Neuron (in vitro differentiated cells): ENCODE results near the gene TTYH1.
"Not testable (repeated sequence)": the region's sequence is repeated elsewhere in the genome, so short reads cannot be mapped to it uniquely, and the experiment has no call there.

Experiments
- H2AFZ ChIP-seq: one replicate; pipeline ENCODE4 v1.6.1; 2013; ENCODE audit warnings: low read depth, mild to moderate bottlenecking, inconsistent platforms, low read length, moderate library complexity
- H3K27me3 ChIP-seq: one replicate; pipeline ENCODE4 v1.6.1; 2013; ENCODE audit warnings: low read length; ENCODE audit not compliant: insufficient read depth
- H3K36me3 ChIP-seq: one replicate; pipeline ENCODE4 v1.6.1; 2013; ENCODE audit warnings: low read length; ENCODE audit not compliant: insufficient read depth
- H3K4me1 ChIP-seq: one replicate; pipeline ENCODE4 v1.6.1; 2013; ENCODE audit warnings: low read length; ENCODE audit not compliant: insufficient read depth
- H3K4me3 ChIP-seq: 2 replicates; pipeline ENCODE4 v1.5.1; 2013; ENCODE audit warnings: mild to moderate bottlenecking, low read length, moderate library complexity
- H3K9me3 ChIP-seq: one replicate; pipeline ENCODE4 v1.6.1; 2013; ENCODE audit warnings: low read length

Gene TTYH1

DNA sequence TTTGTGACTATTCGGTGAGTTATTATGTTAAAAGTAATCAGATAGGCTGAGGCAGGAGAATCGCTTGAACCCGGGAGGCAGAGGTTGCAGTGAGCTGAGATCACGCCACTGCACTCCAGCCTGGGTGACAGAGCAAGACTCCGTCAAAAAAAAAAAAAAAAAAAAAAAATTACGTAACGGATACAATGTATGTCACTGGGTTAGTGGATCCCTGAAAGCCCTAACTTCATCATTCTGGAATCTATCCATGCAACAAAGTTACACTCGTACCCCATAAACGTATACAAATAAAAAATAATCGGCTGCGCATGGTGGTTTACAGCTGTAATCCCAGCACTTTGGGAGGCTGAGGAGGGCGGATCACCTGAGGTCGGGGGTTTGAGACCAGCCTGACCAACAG lies 33.2 kb upstream of the TTYH1 start:
- H2AFZ ChIP-seq, H3K4me3 ChIP-seq, H3K27me3 ChIP-seq, H3K9me3 ChIP-seq, H3K36me3 ChIP-seq, H3K4me1 ChIP-seq: not testable (repeated sequence)

DNA sequence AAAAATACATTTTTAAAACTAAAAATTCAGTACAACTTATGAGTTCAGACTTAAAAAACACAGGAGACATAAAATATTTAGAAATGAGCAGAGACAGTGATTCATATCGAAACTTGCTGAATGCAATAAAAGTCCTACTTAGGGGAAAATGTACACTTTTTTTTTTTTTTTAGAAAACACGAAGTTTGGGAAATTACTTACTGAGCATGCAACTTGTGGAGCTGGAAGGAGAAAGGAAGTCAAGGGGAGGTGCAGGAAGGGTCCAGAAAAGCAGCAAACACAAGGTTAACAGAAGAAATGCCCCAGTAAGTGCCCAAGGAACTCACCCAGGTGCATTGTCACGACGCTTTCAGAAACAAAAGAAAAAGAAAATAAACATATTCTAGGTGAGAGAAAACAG lies 31.9 kb upstream of the TTYH1 start:
- Histone ChIP-seq H3K27me3 (peaks cover 7% of the 10 kb centered on the region), H2AFZ (no peak overlapping the region), H3K4me1 (peaks cover 2% of the 10 kb centered on the region), H3K9me3 (peaks cover 3% of the 10 kb centered on the region), H3K36me3 (no peaks in the 10 kb centered on the region), H3K4me3 (no peak overlapping the region)

DNA sequence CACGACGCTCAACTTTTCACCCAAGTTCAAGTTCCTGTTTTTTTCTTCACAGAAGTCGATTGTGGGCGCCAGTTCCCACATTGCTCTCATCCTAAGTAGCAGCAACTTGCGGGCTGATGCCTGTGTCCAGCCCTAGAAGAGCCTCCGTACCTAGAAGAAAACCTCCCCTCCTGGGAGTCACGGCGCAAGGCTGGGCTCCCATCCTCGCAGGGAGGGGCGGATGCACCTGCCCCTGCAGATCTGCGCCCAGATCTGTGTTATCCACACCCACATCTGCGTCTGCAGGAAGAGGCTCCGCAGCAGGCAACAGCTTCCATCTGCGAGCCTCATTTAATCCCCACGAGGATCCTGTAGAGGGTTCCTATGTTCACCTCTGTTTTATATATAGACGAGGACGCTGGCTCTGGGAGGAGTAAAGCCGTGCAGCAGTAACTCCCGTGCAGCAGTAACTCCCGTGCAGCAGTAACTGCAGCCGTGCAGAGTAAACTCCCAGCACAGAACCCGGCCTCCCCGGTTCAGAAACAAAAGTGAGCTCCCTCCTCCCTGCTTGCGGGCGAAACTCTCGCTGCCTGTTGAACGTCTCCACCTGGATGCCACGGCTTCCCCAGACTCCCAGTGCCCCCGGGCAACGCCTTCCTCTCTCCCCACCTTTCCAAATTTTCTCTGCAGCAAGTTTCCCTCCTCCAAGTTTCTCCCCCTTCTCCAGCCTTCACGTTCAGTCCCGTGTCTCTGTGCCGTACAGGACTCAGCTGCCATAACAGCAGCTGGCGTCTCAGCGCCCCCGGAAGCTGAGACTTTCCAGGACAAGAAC lies 27.1 kb upstream of the TTYH1 start:
- Histone ChIP-seq H2AFZ (no peak overlapping the region), H3K4me1 (peaks cover 4% of the 10 kb centered on the region), H3K9me3 (peaks cover under 1% of the 10 kb centered on the region), H3K36me3 (no peaks in the 10 kb centered on the region), H3K4me3 (no peak overlapping the region), H3K27me3 (peaks cover 16% of the 10 kb centered on the region)

DNA sequence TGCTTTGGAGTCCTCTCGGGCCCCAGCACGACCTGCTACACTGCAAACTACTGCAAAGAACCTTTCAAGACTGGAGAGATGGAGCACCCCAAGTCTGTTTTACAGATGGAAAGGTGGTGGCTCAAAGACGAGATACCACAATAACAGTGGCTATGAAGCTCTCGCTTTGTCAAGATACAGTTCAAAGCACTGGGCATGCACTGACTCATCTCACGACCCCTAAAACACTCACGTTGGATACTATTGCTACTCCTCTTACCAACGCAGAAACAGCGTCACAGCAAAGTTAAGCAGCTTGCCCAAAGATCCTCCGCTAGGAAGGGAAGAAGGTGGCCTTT lies 26.5 kb upstream of the TTYH1 start:
- Histone ChIP-seq H3K4me3 (no peak overlapping the region), H3K9me3 (peaks cover 3% of the 10 kb centered on the region), H3K4me1 (peaks cover 4% of the 10 kb centered on the region), H2AFZ (no peak overlapping the region), H3K36me3 (no peaks in the 10 kb centered on the region), H3K27me3 (peaks cover 16% of the 10 kb centered on the region)

DNA sequence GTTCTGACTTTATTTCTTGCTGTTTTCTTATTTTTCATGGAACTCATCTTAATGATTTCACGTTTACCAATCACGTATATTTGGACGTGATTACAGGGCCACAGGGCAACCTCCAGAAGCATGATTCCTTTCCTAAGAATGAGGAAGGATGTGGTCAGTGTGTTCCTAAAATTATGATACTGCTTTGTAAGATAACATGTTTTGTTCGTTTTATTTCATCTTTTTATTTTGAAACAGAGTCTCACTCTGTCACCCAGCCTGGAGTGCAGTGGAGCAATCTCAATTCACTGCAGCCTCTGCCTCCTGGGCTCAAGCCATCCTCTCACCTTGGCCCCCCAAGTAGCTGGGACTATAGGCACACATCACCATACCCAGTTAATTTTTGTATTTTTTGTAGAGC lies 25.7 kb upstream of the TTYH1 start:
- H3K9me3 ChIP-seq: peaks cover 3% of the 10 kb centered on the region

DNA sequence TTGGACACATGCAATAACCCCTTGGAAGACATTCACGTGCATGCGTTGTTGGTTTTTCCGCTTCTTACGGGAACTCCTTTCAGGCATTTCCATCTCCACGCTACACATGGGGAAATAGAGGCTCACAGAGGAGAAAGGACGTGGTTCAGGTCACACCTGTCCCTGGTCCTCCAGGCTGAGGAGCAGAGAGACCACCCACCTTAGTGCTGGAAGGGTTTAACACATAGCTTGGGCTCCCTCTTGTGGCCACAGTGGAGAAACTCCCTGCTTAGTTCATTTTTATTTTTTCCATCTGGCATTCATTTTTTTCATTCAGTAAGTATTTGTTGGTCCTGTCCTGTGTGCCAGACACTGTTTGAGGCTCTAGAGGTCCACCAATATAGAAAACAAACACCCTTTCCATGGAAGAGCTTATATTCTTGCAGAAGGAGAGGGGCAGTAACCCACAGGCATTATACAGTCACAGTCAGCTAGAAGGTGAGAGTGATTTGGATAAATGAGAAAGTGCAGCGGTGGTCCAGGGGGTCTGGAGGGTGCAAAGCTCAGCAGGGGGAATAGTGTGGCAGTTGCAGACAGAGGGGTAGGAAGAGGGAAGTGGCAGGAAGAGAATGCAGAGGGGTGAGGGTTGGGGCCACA lies 24.2 kb upstream of the TTYH1 start:
- Histone ChIP-seq H3K4me3 (no peak overlapping the region), H3K9me3 (peaks cover 3% of the 10 kb centered on the region), H3K4me1 (peaks cover 4% of the 10 kb centered on the region), H3K27me3 (peaks cover 16% of the 10 kb centered on the region), H3K36me3 (no peaks in the 10 kb centered on the region), H2AFZ (no peak overlapping the region)

More for the DNA sequence above, 25.7 kb upstream of the TTYH1 start:
- Histone ChIP-seq H3K4me1 (peaks cover 4% of the 10 kb centered on the region), H3K4me3 (no peak overlapping the region), H3K27me3 (peaks cover 16% of the 10 kb centered on the region), H3K36me3 (no peaks in the 10 kb centered on the region), H2AFZ (no peak overlapping the region)

DNA sequence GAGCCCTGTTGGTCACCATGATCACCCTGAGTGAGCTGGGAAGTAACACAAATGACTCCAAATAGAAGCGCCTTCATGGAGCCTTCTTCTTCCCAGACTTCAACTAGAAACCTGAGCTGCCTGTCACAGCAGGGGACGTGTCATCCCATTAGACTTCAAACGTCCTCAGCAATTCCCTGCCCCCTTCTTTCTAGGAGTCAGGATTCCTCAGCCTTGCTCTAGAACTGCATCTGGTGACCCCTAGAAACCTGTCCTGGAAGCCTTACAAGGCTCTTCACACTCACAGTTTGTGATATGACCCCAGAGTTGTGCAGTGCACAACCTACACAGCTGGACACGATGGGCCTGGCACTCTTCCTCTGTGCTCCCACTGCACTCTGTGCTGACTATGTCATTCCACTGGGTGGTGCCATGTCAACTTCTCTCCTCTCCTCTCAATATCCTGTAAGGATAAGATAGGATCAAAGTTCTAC lies 23.6 kb upstream of the TTYH1 start:
- peaks cover 4% of the 10 kb centered on the region for H3K4me1 ChIP-seq
- H3K4me3 ChIP-seq: no peak overlapping the region
- no peaks in the 10 kb centered on the region for H3K36me3 ChIP-seq
- H3K9me3 ChIP-seq: peaks cover 3% of the 10 kb centered on the region
- no peak overlapping the region for H2AFZ ChIP-seq
- H3K27me3 ChIP-seq: peaks cover 16% of the 10 kb centered on the region

DNA sequence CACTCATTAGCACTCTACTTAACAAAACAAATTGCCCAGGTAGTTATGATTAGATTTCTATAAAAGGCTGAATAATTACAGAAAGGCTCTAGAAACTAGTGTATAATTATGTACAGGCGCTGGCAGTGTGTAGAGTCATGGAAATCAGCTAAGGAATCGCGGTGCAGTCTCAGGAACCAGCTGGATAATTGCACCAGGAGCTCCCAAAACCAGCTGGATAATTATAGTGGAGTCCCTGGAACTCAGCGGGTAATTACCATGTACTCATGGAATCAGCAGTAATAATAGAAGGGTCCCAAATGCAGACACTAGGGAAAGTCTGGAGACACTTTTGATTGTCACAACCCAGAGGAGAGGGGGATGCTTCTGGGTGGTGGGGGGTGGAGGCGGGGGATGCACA lies 23.2 kb upstream of the TTYH1 start:
- H2AFZ ChIP-seq: no peak overlapping the region
- peaks cover 3% of the 10 kb centered on the region for H3K9me3 ChIP-seq

DNA sequence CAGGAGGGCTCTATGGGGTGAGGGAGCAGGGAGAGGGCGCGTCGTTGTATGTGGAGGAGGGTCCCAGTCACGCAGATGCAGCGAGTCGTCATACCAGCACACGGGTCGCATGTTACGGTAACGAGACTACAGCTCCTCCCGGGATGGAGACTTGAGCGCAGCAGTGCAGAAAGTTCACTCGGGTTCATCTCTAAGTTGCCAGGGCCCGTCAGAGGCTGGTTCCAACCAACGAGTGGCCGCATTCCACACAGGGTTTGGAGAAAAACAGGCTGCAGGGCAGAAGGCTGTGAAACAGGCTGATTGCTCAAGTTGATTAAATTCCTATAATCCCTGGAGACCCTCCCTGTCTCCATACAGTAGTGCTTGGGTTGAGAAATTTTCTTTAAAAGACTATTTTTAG lies 21.9 kb upstream of the TTYH1 start:
- no peaks in the 10 kb centered on the region for H3K36me3 ChIP-seq
- no peak overlapping the region for H2AFZ ChIP-seq
- peaks cover 2% of the 10 kb centered on the region for H3K4me1 ChIP-seq
- H3K27me3 ChIP-seq: peaks cover 8% of the 10 kb centered on the region
- H3K4me3 ChIP-seq: no peak overlapping the region
- peaks cover 3% of the 10 kb centered on the region for H3K9me3 ChIP-seq

More for the DNA sequence above, 23.2 kb upstream of the TTYH1 start:
- Histone ChIP-seq H3K36me3 (no peaks in the 10 kb centered on the region), H3K4me3 (no peak overlapping the region), H3K4me1 (peaks cover 4% of the 10 kb centered on the region), H3K27me3 (peaks cover 14% of the 10 kb centered on the region)

DNA sequence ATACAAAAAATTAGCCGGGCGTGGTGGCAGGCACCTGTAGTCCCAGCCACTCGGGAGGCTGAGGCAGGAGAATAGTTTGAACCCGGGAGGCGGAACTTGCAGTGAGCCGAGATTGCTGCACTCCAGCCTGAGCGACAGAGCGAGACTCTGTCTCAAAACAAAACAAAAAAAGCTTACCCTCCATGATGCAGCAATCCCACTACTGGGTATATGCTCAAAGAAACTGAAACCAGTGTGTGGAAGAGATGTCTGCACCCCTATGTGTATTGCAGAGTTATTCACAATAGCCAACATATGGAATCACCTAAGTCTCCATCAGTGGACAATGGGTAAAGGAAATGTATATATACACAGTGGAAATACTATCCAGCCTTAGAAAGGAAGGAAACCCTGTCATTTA lies 19.6 kb upstream of the TTYH1 start:
- no peaks in the 10 kb centered on the region for H3K36me3 ChIP-seq
- H3K9me3 ChIP-seq: peaks cover 3% of the 10 kb centered on the region
- H3K4me3 ChIP-seq: no peak overlapping the region
- no peak overlapping the region for H2AFZ ChIP-seq
- H3K27me3 ChIP-seq: no peaks in the 10 kb centered on the region
- H3K4me1 ChIP-seq: no peaks in the 10 kb centered on the region

DNA sequence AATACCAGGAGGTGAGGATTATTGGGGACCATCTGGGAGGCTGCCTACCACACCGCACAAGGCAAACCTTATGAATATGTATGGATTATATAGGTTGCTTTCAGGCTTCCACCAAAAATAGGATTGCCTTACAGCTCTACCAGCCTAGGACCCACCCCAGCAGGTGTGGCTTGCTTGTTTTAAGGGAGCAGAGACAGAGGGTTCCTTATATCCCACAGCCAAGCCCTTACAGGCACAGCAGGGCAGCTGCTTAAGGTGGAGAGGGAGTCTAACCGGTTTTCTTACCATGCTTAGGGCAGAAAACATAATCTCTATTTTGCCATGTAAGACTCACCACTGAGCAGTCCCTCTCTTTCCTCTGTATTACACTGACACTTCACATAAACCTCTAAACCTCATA lies 16.1 kb upstream of the TTYH1 start:
- Histone ChIP-seq H2AFZ (no peak overlapping the region), H3K4me3 (no peak overlapping the region)

DNA sequence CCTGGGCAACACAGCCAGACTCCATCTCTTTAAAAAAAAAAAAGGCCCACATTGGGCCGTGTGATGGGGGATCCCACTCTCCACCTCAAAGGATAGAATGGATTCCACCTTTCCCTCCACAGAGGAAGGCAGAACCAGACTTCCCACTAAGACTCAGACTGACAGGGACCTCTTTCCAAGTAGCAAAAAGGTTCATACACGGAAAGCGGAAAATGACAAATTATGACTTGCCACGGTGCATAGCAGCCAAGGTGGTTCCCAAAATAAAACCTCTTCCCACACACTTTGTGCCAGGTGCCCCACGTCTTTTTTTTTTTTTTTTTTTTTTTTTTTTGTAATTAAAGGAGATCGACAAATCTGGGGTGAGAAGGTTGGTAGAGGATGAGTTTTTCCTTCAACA lies 14.4 kb upstream of the TTYH1 start:
- H3K27me3 ChIP-seq: no peaks in the 10 kb centered on the region
- no peak overlapping the region for H3K4me3 ChIP-seq
- no peaks in the 10 kb centered on the region for H3K36me3 ChIP-seq
- no peaks in the 10 kb centered on the region for H3K9me3 ChIP-seq
- H2AFZ ChIP-seq: no peak overlapping the region
- no peaks in the 10 kb centered on the region for H3K4me1 ChIP-seq

More for the DNA sequence above, 16.1 kb upstream of the TTYH1 start:
- Histone ChIP-seq H3K9me3 (no peaks in the 10 kb centered on the region), H3K4me1 (no peaks in the 10 kb centered on the region), H3K36me3 (no peaks in the 10 kb centered on the region), H3K27me3 (no peaks in the 10 kb centered on the region)

DNA sequence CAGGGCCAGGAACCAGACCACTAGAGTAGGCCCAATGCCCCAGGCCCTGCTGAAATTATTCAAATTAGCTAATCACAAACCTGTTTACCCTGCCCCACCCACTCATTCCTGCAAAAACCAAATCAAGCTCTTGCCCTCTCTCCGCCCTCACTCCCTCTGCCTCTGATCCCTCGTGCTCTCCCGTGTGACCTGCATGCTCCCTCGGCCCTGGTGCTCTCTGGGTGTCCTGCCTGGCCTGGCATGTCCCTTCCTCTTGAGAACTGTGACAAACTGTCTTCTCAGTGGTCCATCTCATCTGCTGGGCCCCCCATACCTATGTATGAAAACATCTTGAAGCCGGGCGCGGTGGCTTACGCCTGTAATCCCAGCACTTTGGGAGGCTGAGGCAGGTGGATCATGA lies 12.2 kb upstream of the TTYH1 start:
- Histone ChIP-seq H3K36me3 (no peaks in the 10 kb centered on the region), H3K27me3 (no peaks in the 10 kb centered on the region), H3K9me3 (no peaks in the 10 kb centered on the region), H3K4me3 (no peak overlapping the region), H2AFZ (no peak overlapping the region), H3K4me1 (no peaks in the 10 kb centered on the region)
